Epithelial cell of esophagus (primary cell): ENCODE data around the gene NAA38.

ENCODE experiments used
- DNase-seq: peaks from one replicate; pipeline ENCODE4 v3.0.0; 2010; ENCODE audit warnings: low read depth
- H3K4me3 ChIP-seq: 2 replicates; pipeline ENCODE4 v1.5.1; 2011; ENCODE audit warnings: mild to moderate bottlenecking, low read length, control low read depth
- TF ChIP-seq, protein P1 (sequence below): IDR thresholded peaks from 2 replicates; pipeline ENCODE4 v1.5.1; 2011; ENCODE audit warnings: low read depth, mild to moderate bottlenecking, low read length, control low read depth, inconsistent platforms; ENCODE audit not compliant: insufficient read depth; ENCODE audit errors: missing control alignments

The NAA38 gene

DNA sequence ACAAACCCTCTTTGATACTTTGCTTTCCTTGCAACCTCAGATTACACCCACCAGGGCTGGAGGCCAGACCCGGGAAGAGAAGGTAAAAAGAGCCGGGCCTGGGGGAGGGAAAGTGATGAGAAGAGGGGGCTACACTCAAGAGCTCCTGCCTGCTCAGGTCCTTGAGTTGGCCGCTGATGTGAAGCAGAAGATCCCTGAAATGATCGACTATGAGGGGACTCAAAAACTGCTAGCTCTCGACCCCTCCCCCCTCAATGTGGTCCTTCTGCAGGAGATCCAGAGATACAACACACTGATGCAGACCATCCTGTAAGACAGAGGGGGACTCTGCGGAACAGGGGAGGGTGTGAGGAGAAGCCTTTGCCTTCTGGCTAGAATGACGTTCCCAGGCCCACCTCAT lies 26.1 kb downstream of the NAA38 start:
- no peak for DNase-seq
- TF ChIP-seq, protein P1, sequence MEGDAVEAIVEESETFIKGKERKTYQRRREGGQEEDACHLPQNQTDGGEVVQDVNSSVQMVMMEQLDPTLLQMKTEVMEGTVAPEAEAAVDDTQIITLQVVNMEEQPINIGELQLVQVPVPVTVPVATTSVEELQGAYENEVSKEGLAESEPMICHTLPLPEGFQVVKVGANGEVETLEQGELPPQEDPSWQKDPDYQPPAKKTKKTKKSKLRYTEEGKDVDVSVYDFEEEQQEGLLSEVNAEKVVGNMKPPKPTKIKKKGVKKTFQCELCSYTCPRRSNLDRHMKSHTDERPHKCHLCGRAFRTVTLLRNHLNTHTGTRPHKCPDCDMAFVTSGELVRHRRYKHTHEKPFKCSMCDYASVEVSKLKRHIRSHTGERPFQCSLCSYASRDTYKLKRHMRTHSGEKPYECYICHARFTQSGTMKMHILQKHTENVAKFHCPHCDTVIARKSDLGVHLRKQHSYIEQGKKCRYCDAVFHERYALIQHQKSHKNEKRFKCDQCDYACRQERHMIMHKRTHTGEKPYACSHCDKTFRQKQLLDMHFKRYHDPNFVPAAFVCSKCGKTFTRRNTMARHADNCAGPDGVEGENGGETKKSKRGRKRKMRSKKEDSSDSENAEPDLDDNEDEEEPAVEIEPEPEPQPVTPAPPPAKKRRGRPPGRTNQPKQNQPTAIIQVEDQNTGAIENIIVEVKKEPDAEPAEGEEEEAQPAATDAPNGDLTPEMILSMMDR: no peak
- no peak overlapping the region for H3K4me3 ChIP-seq

DNA sequence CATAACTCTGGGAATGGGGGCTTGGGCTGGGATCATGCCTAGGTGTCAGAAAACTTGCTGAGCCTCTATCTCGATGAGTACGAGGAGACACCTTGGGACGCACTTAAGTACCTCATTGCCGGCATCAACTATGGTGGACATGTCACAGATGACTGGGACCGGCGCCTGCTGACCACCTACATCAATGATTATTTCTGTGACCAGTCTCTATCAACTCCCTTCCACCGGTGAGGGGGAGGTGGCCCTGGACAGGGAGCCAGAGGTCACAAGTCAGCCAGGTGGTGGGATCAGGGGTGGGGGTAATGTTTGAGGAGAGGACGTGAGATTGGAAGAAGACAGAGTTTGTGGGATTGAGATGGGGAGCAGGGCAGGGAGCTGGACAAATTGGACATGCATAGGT lies 26.7 kb downstream of the NAA38 start:
- H3K4me3 ChIP-seq: no peak overlapping the region
- TF ChIP-seq, protein P1: no peak
- DNase-seq: no peak

DNA sequence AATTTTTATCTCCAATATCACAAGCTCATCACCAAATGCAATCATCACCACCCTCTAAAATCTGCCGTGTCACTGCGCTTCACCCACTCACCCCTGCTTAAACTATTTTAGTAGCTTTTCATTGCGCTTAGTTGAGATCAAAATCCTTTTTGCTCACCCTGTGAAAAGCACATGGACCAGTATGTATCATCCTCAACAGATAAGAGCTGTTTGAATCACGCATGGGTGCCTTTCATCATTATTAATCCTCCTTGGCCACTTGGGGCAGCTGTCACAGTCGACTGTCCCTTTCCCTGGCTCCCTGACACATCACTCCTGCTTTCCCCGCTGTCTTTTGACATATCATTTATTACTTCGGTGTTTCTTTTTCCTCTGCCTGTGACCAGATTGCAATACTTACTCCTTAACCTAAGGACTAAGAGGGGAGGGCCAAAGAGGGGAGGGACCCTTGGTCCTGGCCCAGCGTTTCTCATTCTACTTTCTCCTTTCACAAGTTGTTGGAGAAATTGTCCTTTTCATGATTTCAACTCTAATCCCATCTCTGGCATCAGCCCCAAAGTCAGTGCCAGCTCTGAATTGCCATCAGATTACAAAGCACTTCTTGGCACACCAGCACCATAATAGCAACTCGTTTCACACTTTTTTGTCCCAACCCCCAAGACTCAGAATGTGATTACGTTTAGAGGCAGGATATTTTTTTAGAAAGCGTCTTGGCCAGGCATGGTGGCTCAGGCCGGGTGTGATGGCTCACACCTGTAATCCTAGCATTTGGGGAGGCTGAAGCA lies 32.0 kb downstream of the NAA38 start:
- H3K4me3 ChIP-seq: no peak overlapping the region
- TF ChIP-seq, protein P1: no peak
- no peak for DNase-seq

DNA sequence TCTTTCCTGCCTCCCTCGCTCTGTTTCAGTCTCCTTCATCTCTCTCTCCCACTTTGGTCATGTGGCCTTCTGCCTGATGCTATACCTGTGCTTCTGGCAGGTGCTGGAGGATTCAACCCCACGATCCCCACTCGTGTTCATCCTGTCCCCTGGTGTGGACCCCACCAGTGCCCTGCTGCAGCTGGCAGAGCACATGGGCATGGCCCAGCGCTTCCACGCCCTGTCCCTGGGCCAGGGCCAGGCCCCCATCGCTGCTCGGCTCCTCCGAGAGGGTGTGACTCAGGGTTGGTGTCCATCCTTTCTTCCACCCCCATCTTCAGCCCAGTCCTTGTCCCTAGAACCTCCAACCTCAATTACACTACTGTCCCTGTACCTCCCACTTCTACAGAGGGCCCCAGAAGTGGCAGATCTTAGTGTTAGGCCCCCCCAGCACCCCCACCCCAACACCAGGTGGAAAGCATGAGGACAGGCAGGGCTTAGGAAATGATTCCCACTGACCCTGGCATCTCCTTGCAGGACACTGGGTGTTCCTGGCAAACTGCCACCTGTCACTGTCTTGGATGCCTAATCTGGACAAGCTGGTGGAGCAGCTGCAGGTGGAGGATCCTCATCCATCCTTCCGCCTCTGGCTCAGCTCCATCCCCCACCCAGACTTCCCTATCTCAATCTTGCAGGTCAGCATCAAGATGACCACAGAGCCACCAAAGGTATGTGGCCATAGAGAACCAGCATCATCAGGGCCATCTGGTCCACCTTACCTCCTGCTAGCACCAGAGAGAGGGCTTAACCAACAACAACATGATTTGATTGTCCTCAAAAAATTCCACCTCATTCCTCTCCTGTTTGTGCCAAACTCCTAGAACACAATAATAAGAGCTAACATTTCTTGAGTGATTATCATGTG lies 33.1 kb downstream of the NAA38 start:
- no peak overlapping the region for H3K4me3 ChIP-seq
- no peak for DNase-seq
- TF ChIP-seq, protein P1: no peak

DNA sequence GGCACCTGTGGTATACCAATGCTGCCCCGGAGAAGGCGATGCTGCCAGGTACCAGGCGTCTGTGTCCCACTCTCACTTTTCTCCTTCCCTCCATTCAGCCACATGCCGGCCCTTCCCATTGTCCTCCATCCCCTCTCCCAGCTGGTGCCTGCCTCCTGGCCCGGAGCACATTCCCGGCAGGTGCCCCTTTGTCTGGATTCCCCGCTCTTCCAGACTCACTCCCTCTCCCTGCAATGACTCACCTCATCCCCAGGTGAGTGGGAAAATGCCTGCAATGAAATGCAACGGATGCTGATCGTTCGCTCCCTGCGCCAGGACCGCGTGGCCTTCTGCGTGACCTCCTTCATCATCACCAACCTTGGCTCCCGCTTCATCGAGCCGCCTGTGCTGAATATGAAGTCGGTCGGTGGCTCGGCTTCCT lies 33.8 kb downstream of the NAA38 start:
- H3K4me3 ChIP-seq: no peak overlapping the region
- TF ChIP-seq, protein P1: no peak
- DNase-seq: no peak

DNA sequence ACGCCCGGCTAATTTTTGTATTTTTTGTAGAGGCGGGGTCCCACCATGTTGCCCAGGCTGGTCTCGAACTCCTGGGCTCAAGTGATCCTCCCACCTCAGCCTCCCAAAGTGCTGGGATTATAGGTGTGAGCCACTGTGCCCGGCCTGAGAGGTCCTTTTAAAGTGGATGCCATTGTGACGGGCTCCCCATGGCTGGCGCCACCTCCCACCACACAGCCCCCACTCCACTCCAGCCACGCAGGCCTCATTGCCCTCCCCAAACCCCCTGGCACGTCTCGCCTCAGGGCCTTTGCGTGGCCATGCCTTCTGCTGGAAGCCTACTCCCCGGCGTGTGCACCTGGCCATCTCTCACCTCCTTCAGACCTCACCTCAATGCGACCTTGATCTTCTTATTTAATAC lies 35.2 kb downstream of the NAA38 start:
- DNase-seq: no peak
- H3K4me3 ChIP-seq: no peak overlapping the region
- TF ChIP-seq, protein P1: no peak
